Fibroblast of lung (primary cell): ENCODE results near the gene SLC9A1. TPM values are rescaled to one million over a fixed set of nuclear protein-coding genes. Genes with fewer than 3 reads are reported as not detected.
A peak's percentile ranks its signal among the peaks of the same experiment; 100 is the strongest.

Source experiments
- DNase-seq, 2 donors: peaks; one replicate each; pipeline versions ENCODE4 v3.0.0 to v3.0.0-alpha.2; 2010; ENCODE audit warnings: low read depth in 2 of 2
- H2AFZ ChIP-seq: 2 replicates; pipeline ENCODE4 v1.5.1; 2012; ENCODE audit warnings: low read length, control low read depth, inconsistent platforms
- H3K27ac ChIP-seq: 2 replicates; pipeline ENCODE4 v1.5.1; 2011; ENCODE audit warnings: low read length, control low read depth; ENCODE audit not compliant: insufficient read depth
- H3K27me3 ChIP-seq: 2 replicates; pipeline ENCODE4 v1.5.1; 2011; ENCODE audit warnings: mild to moderate bottlenecking, low read length; ENCODE audit not compliant: control insufficient read depth, insufficient read depth
- H3K36me3 ChIP-seq: 2 replicates; pipeline ENCODE4 v1.5.1; 2011; ENCODE audit warnings: low read length; ENCODE audit not compliant: control insufficient read depth, insufficient read depth
- H3K4me1 ChIP-seq: 2 replicates; pipeline ENCODE4 v1.5.1; 2011; ENCODE audit warnings: low read length; ENCODE audit not compliant: control insufficient read depth, insufficient read depth; ENCODE audit errors: extremely low read depth
- H3K4me2 ChIP-seq: 2 replicates; pipeline ENCODE4 v1.5.1; 2011; ENCODE audit warnings: low read length, control low read depth; ENCODE audit not compliant: insufficient read depth; ENCODE audit errors: extremely low read depth
- H3K4me3 ChIP-seq, 4 experiments: fragments of 200-600 bp in 1 of 4; sonication (generic) in 1 of 4; replicated peaks in 1 of 4; 2 replicates each; pipeline ENCODE4 v1.5.1; 2011 to 2016; ENCODE audit warnings: low read length in 4 of 4, low read depth in 3 of 4, mild to moderate bottlenecking in 3 of 4, control low read depth in 2 of 4, inconsistent platforms in 1 of 4, mixed read lengths in 1 of 4; ENCODE audit not compliant: insufficient read depth in 1 of 4; ENCODE audit errors: control extremely low read depth in 1 of 4
- H3K79me2 ChIP-seq: 2 replicates; pipeline ENCODE4 v1.5.1; 2012; ENCODE audit warnings: mild to moderate bottlenecking, low read length, inconsistent platforms; ENCODE audit not compliant: control insufficient read depth, insufficient read depth
- H3K9ac ChIP-seq: 2 replicates; pipeline ENCODE4 v1.5.1; 2011; ENCODE audit warnings: mild to moderate bottlenecking, low read length, control low read depth; ENCODE audit not compliant: insufficient read depth
- H3K9me3 ChIP-seq: 2 replicates; pipeline ENCODE4 v1.5.1; 2012; ENCODE audit warnings: low read depth, low read length; ENCODE audit not compliant: control insufficient read depth, insufficient read depth
- H4K20me1 ChIP-seq: 2 replicates; pipeline ENCODE4 v1.5.1; 2011; ENCODE audit warnings: low read length; ENCODE audit not compliant: control insufficient read depth, insufficient read depth; ENCODE audit errors: extremely low read depth
- EZH2 ChIP-seq: IDR thresholded peaks from 2 replicates; pipeline ENCODE4 v1.5.1; 2012; ENCODE audit warnings: low read length, control low read depth, mild to moderate bottlenecking; ENCODE audit errors: missing control alignments
- polyA plus RNA-seq, 2 donors: library from polyadenylated mRNA; depleted of rRNA in 1 of 2; stranded (reverse) in 1 of 2; unstranded in 1 of 2; fragments of >200 nt; gene quantifications; 2 replicates each; pipeline ENCODE4 v1.2.1, GENCODE V29; 2011 to 2012; ENCODE audit warnings: missing spikeins in 1 of 2
- total RNA-seq: library from RNA; depleted of rRNA; stranded (reverse); fragments of >200 nt; gene quantifications from 2 replicates; pipeline ENCODE4 v1.2.1, GENCODE V29; 2014
- TF ChIP-seq, protein P1 (sequence below), 2 donors: IDR thresholded peaks in 1 of 2; conservative IDR thresholded peaks in 1 of 2; 1 replicate in 1 of 2; 2 replicates in 1 of 2; pipeline ENCODE4 v1.5.1; 2011 to 2012; ENCODE audit warnings: low read length in 2 of 2, control low read depth in 1 of 2, inconsistent platforms in 1 of 2, low read depth in 1 of 2, mild to moderate bottlenecking in 1 of 2

Gene SLC9A1
- total and polyA plus RNA-seq, 2 donors (not counting 1 experiment from before 2014, with no cell fraction given) = 4.9 to 10.4 TPM

DNA sequence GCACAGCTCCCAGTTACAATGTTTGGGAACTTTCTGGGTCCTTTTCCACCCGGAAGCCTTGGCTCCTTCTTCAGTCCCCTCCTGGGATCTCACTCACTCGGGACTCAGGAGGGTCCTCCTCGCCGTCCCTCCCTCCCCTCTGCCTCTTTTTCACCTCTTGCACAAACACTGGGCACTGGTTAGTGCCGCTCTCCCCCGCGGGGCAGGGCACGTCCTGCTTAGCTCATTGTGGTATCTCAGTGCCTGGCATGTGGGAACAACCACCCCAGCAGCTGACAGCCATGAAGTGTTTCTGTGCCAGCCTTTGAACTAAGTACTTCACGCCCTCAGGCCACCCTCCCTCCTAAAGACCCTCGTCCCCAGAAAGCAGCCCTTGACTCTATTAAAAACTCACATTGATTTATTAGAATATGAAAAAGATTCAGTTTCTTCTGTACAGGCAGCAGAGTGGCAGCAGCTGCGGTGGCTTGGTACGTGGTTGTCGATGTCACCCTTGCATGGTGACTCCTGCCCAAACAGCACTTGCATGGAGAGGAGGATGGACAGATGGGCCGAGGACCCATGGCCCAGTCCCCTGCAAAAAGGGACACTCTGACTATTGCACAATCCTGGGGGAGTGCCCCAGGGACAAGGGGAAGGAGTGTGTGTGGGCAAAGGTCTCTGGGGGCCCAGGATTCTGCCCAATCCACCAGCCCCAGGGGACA, 56.3 kb downstream of the SLC9A1 start:
- Histone ChIP-seq H3K36me3 (peaks cover 4% of the 10 kb centered on the region), H3K9me3 (no peaks in the 10 kb centered on the region), H3K27ac (peak overlapping the region; percentile 80), H3K27me3 (no peaks in the 10 kb centered on the region), H3K79me2 (no peaks in the 10 kb centered on the region), H3K4me3 (no peak overlapping the region), H4K20me1 (no peaks in the 10 kb centered on the region), H2AFZ (no peak overlapping the region), H3K4me1 (peaks cover 21% of the 10 kb centered on the region), H3K4me2 (no peak overlapping the region), H3K9ac (no peak overlapping the region)
- TF ChIP-seq, protein P1, sequence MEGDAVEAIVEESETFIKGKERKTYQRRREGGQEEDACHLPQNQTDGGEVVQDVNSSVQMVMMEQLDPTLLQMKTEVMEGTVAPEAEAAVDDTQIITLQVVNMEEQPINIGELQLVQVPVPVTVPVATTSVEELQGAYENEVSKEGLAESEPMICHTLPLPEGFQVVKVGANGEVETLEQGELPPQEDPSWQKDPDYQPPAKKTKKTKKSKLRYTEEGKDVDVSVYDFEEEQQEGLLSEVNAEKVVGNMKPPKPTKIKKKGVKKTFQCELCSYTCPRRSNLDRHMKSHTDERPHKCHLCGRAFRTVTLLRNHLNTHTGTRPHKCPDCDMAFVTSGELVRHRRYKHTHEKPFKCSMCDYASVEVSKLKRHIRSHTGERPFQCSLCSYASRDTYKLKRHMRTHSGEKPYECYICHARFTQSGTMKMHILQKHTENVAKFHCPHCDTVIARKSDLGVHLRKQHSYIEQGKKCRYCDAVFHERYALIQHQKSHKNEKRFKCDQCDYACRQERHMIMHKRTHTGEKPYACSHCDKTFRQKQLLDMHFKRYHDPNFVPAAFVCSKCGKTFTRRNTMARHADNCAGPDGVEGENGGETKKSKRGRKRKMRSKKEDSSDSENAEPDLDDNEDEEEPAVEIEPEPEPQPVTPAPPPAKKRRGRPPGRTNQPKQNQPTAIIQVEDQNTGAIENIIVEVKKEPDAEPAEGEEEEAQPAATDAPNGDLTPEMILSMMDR (conservative IDR thresholded peaks at IDR 0.05 in 1 of 2, IDR thresholded peaks at IDR 0.05 in 1 of 2; ENCODE audit: low read depth in 1 of 2, low read length in 2 of 2) = no peak
- TF ChIP-seq EZH2 = no peak
- DNase-seq = no peak

DNA sequence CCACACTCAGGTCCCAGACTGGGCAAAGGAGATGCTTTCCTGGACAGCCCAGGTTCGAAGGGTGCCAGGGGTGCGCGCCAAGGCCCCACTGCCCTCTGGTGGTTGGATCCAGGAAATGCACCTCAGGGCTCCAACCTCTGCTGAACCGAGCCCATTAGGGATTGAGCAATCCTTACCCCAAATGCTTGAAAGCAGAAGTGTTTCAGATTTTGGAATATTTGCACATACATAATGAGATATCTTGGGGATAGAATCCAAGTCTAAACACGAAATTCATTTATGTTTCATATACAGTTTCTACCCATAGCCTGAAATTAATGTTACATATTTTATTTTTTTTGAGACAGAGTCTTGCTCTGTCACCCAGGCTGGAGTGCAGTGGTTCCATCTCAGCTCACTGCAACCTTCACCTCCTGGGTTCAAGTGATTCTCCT, 57.4 kb downstream of the SLC9A1 start:
- Histone ChIP-seq H3K9ac (no peak overlapping the region), H3K27me3 (no peaks in the 10 kb centered on the region), H3K4me2 (no peak overlapping the region), H3K4me1 (peaks cover 21% of the 10 kb centered on the region), H4K20me1 (no peaks in the 10 kb centered on the region), H3K79me2 (no peaks in the 10 kb centered on the region), H2AFZ (no peak overlapping the region), H3K4me3 (no peak overlapping the region), H3K27ac (no peak overlapping the region), H3K36me3 (peaks cover 4% of the 10 kb centered on the region), H3K9me3 (no peaks in the 10 kb centered on the region)
- TF ChIP-seq, protein P1 (conservative IDR thresholded peaks at IDR 0.05 in 1 of 2, IDR thresholded peaks at IDR 0.05 in 1 of 2; ENCODE audit: low read depth in 1 of 2, low read length in 2 of 2) = peak; percentile 94 to 95
- no peak for TF ChIP-seq EZH2
- peak; percentile 51 to 81 for DNase-seq

GRCh38 chr1:27095576-27095975, 59.3 kb downstream of the SLC9A1 start:
- Histone ChIP-seq H2AFZ (no peak overlapping the region), H3K9ac (no peak overlapping the region), H3K4me3 (no peak overlapping the region), H3K36me3 (peaks cover 2% of the 10 kb centered on the region), H3K27me3 (no peaks in the 10 kb centered on the region), H3K4me2 (no peak overlapping the region), H3K4me1 (peaks cover 21% of the 10 kb centered on the region), H3K27ac (no peak overlapping the region), H3K9me3 (no peaks in the 10 kb centered on the region), H3K79me2 (no peaks in the 10 kb centered on the region), H4K20me1 (no peaks in the 10 kb centered on the region)
- DNase-seq = no peak
- TF ChIP-seq, protein P1 (conservative IDR thresholded peaks at IDR 0.05 in 1 of 2, IDR thresholded peaks at IDR 0.05 in 1 of 2; ENCODE audit: low read depth in 1 of 2, low read length in 2 of 2) = no peak
- no peak for TF ChIP-seq EZH2
